HG02840 (cell line): Measurements from ENCODE around the gene PPP1R8.
"Not testable (repeated sequence)": the region's sequence is repeated elsewhere in the genome, so short reads cannot be mapped to it uniquely, and the experiment has no call there.

Experiments used
- ATAC-seq: cut with Tn5 transposase; IDR thresholded peaks from one replicate; pipeline ENCODE4 v1.9.1; 2021; ENCODE audit warnings: mild to moderate bottlenecking, moderate library complexity, moderate number of reproducible peaks; ENCODE audit not compliant: unreplicated experiment, low FRiP score

The PPP1R8 gene

DNA sequence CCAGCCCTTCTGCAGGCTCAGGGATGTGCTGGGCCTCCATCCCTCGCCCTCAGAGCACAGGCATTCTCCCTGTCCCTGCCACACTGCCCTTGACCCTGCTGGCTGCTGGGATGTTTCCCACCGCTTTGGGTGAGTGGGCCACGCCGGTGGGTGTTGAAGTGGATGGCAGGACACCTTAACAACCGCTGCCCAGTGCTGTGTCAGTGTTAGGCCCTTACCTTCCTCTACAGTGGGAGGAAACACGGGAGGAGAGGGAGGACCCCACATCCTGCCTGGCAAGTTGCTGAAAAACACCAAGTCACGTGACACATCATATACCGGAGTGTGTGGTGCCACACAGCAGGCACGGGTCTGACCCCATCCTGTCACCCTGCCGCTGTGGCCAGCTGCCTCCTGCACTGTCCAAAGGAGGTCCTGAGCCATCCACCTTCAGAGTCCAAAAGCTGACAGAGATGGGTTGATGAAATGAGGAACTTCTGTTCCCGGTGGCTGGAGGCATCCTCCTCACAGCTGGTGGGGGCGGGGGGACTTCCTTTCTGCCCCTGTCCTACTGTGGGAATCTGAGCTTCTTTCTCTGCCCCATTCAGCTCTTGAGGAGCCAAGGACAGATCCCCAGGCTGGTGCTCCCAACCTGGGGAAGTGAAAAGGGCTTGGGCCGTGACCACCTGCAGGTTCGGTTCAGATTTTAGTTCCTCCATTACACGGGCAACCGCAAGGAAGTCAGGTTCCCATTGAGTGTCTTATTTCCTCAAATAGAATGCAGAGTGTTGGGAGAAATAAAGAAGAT, 38.5 kb downstream of the PPP1R8 start:
- no peak for ATAC-seq

DNA sequence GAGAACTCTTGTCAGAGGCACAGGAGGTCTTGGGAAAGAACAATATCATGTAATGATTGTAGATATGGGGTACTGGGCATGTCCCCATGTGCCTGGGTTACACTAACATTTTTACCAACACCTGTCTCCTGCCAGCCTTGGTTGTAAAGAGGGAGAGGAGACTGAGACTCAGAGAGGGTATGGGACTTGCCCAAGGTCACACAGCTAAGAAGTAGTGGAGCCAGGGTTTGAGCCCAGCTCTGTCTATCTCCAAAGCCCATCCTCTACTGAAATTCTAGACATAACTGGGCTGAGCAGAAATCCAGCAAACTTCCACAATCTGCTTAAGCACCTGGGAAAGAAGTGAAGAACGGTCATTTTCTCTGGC, 39.1 kb downstream of the PPP1R8 start:
- no peak for ATAC-seq

DNA sequence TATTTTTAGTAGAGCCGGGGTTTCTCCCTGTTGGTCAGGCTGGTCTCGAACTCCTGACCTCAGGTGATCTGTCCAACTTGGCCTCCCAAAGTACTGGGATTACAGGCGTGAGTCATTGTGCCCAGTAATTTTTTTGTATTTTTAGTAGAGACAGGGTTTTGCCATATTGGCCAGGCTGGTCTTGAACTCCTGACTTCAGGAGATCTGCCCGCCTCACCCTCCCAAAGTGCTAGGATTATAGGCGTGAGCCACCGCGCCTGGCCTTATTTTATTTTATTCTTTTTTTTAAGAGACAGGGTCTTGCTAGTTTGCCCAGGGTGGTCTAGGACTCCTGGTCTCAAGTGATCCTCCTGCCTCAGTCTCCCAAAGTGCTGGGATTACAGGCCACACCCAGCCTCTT, 40.5 kb downstream of the PPP1R8 start:
- ATAC-seq = not testable (repeated sequence)

DNA sequence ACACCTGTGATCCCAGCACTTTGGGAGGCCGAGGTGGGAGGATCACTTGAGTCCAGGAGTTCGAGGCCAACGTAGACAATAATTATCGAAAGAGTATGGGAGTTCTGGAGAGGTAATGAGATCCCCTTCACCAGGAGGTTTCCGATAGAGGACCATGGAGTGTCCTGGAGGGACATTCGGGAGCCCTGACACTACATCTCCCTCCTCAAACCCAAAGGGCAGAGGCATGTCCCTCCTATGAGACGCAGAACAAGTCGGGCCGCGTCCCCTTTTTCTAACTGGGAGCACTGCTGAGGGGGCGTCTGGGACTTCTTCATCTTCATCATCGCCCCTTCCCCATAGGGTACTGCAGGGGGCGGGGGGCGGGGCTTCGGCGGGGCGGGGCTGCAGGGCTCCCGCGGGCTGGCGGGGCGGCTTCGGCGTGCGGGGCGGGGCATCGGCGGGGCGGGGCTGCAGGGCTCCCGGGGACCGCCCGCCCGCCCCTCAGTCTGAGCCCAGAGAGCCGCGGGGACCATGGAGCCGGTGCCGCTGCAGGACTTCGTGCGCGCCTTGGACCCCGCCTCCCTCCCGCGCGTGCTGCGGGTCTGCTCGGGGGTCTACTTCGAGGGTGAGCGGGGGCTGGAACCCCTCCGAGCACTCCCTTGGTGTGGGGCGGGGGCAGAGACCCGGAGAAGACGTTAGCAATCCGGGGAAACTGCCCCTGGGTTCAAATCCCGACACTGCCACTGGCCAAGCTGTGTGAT, 41.6 kb downstream of the PPP1R8 start, which contains the start of gene THEMIS2:
THEMIS2 (plus strand) TSS at position 486 of the 743 bp plus-strand sequence; CDS start at position 514, 28 bp downstream.
- ATAC-seq = no peak

DNA sequence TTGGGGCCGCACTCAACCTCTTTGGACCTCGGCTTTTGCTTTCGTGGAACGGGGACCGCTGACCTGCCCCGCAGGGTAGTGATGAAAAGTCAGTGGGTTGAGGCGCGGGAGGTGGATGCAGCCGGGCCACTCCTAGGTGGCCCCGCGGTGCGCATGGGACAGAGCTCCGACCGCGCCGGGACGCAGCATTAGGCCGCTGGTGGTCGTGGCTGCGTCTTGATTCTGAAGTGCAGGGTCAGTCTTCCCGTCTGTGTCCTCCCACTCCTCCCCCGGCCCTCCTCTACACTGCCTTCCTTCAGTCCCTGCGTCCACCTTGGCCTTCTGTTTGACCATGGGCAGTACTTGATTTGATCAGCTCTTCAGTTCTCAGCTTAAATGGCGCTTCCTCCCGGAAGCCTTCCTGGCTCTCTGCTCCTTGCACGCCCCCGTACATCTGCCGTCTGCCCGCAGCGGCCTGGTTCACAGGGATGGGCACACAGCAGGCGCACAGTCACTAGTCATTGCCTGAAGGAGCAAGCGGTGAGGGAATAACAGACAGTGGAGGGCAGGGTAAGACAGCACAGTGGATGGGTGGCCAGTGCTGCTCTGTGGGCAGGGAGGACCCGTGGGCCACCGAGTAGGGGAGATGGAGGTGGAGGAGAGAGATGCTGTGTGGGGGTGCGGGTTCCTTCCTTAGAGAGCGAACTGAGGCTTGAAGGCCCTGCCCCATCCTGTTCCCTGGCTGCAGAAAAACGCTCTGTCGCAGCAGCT, 42.4 kb downstream of the PPP1R8 start:
- ATAC-seq = no peak

DNA sequence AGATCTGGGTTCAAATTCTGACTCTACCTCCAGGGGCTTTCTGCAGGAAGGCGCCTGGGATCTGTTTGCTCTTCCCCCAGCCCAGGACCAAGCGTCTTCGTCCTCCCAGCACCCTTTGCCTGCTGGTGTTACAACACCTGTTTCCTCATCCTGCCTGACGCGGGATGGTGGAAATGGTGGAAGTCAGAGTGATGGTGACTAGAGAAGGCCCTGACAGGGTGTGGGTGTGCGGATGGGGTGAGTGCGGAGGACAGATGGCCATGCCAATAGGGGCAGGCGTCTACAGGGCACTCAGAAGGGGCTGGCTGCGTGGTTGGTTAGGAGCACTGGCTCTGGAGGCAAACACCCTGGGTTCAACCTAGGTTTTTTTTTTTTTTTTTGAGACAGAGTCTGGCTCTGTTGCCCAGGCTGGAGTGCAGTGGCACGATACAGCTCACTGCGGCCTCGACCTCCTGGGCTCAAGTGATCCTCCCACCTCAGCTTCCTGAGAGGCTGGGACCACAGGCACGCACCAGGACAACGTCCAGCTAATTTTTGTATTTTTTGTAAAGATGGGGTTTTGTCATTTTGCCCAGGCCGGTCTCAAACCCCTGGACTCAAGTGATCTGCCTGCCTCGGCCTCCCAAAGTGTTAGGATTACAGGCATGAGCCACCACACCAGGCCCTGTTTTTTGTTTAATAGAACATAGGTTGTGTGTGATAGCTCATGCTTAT, 43.2 kb downstream of the PPP1R8 start:
- no peak for ATAC-seq

DNA sequence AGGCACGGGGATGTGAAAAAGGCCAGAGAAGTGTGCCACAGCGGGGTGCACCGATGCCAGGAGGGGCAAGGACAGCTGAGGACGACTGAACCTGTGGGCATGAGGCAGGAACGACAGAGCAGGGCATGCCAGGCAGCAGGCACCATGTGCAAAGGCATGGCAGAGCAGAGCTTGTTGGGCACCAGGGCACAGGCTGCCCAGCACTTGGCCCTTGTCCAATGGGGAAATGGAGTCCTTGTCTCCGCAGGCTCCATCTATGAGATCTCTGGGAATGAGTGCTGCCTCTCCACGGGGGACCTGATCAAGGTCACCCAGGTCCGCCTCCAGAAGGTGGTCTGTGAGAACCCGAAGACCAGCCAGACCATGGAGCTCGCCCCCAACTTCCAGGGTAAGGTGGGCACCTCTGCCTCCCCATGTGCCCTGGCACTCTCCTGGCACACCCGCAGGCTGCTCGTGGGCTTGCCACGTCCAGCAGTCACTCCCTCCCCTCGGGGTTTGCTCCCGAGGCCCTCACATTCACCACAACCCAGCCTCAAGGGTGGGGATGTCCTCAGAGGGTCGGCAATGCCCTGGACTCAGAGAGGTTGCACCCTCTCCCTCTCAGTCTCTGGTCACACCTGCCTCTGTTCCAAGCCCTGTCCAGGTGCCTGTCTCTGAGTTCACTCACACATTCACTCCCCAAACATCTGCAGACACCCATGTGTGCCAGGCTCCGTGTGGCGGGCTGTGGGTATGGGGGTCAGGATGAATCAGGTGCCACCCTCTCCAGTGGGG, 45.9 kb downstream of the PPP1R8 start:
- no peak for ATAC-seq

DNA sequence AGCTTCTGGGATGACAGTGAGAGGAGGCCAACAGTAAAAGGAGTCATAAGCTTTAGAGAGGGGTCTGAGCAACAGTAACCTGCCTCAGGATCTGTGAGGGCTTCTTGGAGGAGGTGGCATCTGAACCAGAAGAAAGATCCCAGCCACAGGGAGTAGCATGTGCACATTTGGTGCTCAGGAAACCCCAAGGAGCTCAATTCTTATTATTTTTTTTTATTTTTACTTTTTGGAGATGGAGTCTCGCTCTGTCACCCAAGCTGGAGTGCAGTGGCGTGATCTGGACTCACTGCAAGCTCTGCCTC, 46.5 kb downstream of the PPP1R8 start:
- no peak for ATAC-seq

DNA sequence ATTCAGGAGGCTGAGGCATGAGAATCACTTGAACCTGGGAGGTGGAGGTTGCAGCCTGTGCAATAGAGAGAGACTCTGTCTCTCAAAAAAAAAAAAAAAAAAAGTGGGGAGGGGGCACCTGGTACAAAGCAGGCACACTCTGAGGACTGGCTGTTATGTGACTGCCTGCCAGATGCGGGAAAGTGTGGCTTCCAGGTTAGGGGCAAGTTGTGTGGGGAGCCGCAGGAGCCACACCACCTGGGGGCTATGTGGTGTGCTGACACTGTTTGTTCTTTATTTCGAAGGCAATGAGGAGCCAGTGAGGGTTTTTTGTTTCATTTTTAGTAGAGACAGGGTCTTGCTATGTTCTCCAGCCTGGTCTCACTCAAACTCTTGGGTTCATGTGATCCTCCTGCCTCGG, 47.5 kb downstream of the PPP1R8 start:
- no peak for ATAC-seq

DNA sequence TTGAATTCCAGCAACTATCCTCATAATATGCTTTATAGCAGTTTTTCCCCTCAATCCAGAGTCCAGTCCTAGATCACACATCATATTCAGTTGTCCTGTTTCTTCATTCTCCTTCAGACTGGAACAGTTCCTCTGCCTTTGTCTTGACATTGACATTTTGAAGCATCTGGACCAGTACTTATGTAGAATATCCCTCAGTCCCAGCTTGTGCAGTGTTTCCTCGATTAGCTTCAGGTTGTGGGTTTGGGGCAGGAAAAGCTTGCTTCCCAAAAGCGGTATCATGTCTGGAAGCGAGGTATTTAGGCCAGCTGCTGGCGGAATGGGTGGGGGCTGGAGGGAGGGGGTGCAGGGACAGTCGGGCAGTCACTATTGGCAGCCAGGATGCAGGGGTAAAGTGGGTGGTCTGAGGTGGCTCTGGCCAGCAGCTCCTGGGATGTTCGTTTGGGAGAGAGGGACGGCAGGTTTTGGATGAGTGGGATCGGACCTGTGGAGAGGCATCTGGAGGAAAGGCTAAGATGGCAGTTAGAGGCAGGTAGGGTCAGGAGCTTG, 48.3 kb downstream of the PPP1R8 start:
- ATAC-seq = no peak

DNA sequence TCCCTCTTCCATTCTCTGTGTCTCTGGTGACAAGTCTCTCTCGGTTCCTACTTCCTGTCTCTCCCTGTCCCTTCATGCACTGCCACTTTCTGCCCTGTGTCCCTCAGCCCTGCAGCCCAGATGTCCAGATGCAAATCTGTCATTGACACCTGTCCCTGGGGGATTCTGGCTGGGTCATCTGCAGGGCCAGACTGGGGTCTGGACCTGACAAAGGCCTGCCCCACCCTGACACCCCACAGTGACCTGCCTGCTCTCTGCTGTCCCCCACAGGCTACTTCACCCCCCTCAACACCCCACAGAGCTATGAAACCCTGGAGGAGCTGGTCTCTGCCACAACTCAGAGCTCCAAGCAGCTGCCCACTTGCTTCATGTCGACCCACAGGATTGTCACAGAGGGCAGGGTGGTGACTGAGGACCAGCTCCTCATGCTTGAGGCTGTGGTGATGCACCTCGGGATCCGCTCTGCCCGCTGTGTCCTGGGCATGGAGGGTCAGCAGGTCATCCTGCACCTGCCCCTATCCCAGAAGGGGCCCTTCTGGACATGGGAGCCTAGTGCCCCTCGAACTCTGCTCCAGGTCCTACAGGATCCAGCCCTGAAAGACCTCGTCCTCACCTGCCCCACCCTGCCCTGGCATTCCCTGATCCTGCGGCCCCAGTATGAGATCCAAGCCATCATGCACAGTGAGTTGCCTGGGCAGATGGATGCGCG, 48.9 kb downstream of the PPP1R8 start:
- no peak for ATAC-seq

DNA sequence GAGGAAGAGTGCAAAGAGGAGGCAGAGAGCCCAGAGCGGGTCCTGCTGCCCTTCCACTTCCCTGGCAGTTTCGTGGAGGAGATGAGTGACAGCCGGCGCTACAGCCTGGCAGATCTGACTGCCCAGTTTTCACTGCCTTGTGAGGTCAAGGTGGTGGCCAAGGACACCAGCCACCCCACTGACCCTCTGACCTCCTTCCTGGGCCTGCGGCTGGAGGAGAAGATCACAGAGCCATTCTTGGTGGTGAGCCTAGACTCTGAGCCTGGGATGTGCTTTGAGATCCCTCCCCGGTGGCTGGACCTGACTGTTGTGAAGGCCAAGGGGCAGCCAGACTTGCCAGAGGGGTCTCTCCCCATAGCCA, 51.9 kb downstream of the PPP1R8 start:
- ATAC-seq = no peak

DNA sequence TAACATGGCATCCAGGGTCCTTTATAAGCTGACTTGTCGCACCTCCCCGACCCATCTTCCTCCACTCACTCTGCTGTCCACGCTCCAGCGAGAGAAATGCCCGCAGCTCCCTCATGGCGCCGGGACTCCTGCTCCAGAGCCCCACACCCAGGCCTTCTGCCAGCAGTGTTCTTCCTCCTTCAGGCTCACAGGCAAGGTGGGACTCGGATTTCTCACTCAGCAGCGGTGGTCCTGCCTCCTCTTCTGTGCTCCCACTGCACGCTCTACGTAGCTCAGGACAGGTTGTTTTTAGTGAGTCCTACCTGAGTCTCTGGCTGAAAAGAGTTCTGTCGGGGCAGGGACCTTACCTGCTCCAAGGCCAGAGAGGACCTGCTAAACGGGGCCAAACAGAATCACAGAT, 53.0 kb downstream of the PPP1R8 start:
- no peak for ATAC-seq

DNA sequence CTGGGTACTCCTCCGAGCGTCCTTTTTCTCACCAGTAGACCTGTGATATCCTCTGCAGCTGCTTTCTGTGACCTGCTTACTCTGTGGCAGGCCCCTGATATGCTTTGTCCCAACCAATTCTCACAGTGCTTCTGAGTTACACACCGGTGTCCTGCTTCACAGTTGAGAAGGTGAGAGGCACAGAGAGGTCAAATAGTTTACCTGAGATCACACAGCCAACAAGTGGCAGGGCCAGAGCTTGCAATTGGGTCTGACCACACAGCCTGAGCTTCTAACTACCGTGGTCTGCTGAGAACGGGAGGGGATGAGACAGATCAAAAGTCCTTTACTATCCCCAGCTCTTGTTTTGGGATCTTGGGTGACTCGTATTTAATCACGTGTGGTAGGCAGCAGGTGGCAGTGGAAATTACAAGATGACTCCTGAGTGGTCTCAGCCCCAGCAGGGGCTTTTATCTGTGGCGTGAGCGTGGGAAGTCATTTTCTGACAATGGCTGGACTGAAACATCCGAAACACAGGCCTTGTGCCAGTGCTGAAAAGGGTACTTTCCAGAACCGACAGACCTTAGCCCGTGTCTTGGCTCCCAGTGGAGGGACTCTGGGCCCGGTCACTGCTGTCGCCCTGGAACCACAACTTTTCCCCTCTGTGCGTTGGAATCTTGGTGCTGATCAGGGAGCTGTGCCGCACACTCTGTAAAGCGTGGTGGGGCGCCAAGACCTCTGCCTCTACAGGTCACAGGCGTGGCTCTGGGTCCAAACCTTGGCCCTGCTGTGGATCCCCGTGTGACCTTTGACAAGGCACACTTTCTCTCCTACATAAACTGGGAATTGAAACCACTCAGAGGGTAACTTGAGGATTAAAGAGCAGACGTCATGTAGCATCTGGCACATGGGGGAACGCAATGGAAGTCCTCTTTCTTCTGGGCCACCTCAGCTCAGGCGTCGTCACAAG, 53.7 kb downstream of the PPP1R8 start:
- ATAC-seq = no peak

DNA sequence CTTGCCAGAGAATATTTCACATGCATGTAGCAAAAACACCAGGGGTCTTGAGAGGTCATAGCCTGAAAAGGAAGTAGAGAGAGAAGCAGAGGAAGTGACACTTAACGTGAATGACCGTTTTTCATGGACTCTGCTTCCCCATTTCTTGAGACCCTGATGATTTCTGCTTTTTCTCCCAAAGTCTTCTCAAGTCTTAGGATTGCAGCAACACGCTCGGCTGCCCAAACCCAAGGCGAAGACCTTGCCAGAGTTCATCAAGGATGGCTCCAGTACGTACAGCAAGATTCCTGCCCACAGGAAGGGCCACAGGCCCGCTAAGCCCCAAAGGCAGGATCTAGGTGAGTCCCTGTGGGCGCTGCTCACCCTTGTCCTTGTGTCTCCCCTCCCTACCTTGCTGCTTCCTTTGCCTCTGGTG, 54.5 kb downstream of the PPP1R8 start:
- no peak for ATAC-seq

DNA sequence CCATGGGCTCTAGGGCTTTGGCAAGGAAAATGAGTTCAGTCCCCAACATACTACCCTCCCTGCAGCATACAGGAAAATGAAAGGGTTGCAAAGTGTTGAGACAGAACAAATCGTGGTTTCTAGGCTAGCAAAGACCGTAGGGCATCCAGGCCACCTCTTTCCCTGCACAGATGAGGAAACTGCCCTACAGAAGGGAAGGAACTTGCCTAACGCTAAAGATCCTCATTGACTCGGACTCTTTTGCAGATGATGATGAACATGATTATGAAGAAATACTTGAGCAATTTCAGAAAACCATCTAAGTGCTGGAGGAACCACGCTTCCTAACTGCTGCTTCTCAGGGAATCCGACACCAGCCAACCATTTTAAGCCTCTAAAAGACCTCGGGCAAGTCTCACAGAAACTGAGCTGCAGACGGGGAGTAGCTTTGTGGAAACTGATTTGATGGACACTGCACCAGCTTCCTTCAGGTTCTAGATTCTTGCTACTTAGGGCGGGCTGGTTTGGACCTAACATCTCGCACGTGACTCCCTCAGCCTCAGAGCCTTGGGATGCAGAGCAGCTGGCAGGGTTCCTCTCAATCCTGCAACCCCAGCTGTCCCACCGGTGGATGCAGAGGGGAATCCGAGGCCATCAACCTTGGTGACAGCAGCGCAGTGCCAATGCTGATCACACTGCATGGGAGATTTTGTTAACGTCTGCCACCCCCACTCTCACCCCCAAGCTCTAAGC, 55.2 kb downstream of the PPP1R8 start:
- ATAC-seq = no peak

DNA sequence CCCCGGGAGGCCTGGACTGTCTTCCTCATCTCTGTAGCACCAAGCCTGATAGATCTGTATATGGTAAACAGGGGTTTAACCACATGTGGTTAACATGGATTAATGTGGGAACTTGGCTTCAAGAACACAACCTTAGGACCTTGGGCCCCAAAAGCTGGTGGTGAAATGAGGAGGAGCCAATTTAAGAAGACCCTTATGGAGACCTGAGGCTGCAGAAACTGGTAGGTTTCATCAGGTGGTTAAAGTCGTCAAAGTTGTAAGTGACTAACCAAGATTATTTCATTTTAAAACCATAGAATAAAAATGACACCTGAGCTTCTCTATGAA, 55.7 kb downstream of the PPP1R8 start:
- ATAC-seq = no peak

DNA sequence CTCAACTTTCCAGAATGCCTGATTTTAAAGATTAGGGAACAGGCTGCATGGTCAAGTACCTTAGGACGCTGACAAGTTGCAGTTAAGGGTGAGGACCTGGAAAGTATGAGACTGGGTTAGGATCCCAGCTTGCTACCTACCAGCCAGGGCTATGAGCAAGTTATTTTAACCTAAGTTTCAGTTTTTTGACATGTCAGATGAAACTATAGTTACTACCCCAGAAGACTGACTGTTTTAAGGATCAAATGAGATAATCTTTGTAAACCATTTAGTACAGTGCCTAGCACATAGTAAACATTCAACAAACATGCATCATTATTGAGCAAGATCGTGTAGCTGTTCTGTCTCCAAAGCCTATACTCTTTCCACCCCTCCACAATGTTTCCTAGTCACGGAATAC, 56.2 kb downstream of the PPP1R8 start:
- no peak for ATAC-seq
